ENCODE results near the gene KMT2B.
"Not testable (repeated sequence)": the region's sequence is repeated elsewhere in the genome, so short reads cannot be mapped to it uniquely, and the experiment has no call there.

Gene KMT2B

GRCh38 chr19:35757749-35758608 lies 40.2 kb downstream of the KMT2B start, which contains the start of gene PROSER3:
Gene PROSER3 (plus strand): TSS chr19:35758176. CDS start chr19:35758216, 40 bp downstream.
- FAIRE-seq, result peak; percentile 99

GRCh38 chr19:35759697-35760096 lies 41.9 kb downstream of the KMT2B start:
- FAIRE-seq, result no peak

GRCh38 chr19:35760711-35761349 lies 43.0 kb downstream of the KMT2B start:
- no peak for FAIRE-seq

GRCh38 chr19:35764432-35765315 lies 46.9 kb downstream of the KMT2B start:
- no peak for FAIRE-seq

GRCh38 chr19:35766571-35767104 lies 48.8 kb downstream of the KMT2B start:
- no peak for FAIRE-seq

- FAIRE-seq, result no peak
These were observed 49.7 kb downstream of the KMT2B start for GRCh38 chr19:35767288-35768081.

GRCh38 chr19:35768082-35768421 lies 50.2 kb downstream of the KMT2B start:
- FAIRE-seq, result no peak

- FAIRE-seq, result not testable (repeated sequence)
These were observed 54.6 kb downstream of the KMT2B start for GRCh38 chr19:35772362-35772761.

GRCh38 chr19:35773020-35773806 lies 55.4 kb downstream of the KMT2B start:
- no peak for FAIRE-seq

GRCh38 chr19:35774274-35775045 lies 56.7 kb downstream of the KMT2B start:
- FAIRE-seq, result no peak

- no peak for FAIRE-seq
These were observed 57.2 kb downstream of the KMT2B start for GRCh38 chr19:35775046-35775297.

- FAIRE-seq, result peak; percentile 13
These were observed 57.7 kb downstream of the KMT2B start, which contains the start of gene ARHGAP33 for GRCh38 chr19:35775298-35776101. Gene ARHGAP33 (plus strand): TSS chr19:35775564. CDS start chr19:35775659, 95 bp downstream.

- no peak for FAIRE-seq
These were observed 58.4 kb downstream of the KMT2B start for GRCh38 chr19:35776102-35776788.

- FAIRE-seq, result no peak
These were observed 59.5 kb downstream of the KMT2B start for GRCh38 chr19:35777086-35777841.

- FAIRE-seq, result no peak
These were observed 60.2 kb downstream of the KMT2B start for GRCh38 chr19:35777961-35778360.

- FAIRE-seq, result no peak
These were observed 61.2 kb downstream of the KMT2B start for GRCh38 chr19:35779033-35779432.

GRCh38 chr19:35780058-35780457 lies 62.3 kb downstream of the KMT2B start:
- no peak for FAIRE-seq

- no peak for FAIRE-seq
These were observed 62.9 kb downstream of the KMT2B start for GRCh38 chr19:35780717-35781116.

Measured in islet of Langerhans (tissue), 1 donor.